ENCODE results near the gene AQP2. TPM values are rescaled to one million over a fixed set of nuclear protein-coding genes. Genes with fewer than 3 reads are reported as not detected.

Gene AQP2
- total and polyA plus RNA-seq, 5 donors from 2014 or later: not detected

- H3K27ac ChIP-seq (ENCODE audit: insufficient read depth, low read length, poor library complexity, severe bottlenecking): peak overlapping the region; percentile 92
- Mint-ChIP-seq H3K4me3 (peak overlapping the region; percentile 26 to 96 (median 79)), H3K4me1 (peaks cover 12 to 65% (median 36%) of the 10 kb centered on the region in 4 donors), H3K36me3 (peaks cover 4% of the 10 kb centered on the region), H3K27ac (peak overlapping the region; percentile 97 to 100 (median 98)), H3K9me3 (no peaks in the 10 kb centered on the region), H3K27me3 (no peaks in the 10 kb centered on the region)
- no peaks in the 10 kb centered on the region for H3K27me3 ChIP-seq (ENCODE audit: control insufficient read depth, insufficient read depth, low read length)
- no peak for DNase-seq
- no peak for ATAC-seq (ENCODE audit: low read depth in 2 of 2)
- H3K4me1 ChIP-seq (ENCODE audit: control insufficient read depth, insufficient read depth, low read length, poor library complexity, severe bottlenecking): peaks cover 53% of the 10 kb centered on the region
- H3K36me3 ChIP-seq (ENCODE audit: control insufficient read depth, insufficient read depth, low read length): no peaks in the 10 kb centered on the region
- peak overlapping the region; percentile 88 for H3K4me3 ChIP-seq (ENCODE audit: low read depth, low read length)
- no peaks in the 10 kb centered on the region for H3K9me3 ChIP-seq (ENCODE audit: control insufficient read depth in 2 of 2, low read length in 2 of 2)
Observed at GRCh38 chr12:49944046-49944445, 6.5 kb upstream of the AQP2 start.

- H3K36me3 Mint-ChIP-seq: peaks cover 4% of the 10 kb centered on the region
- H3K27ac Mint-ChIP-seq: peak overlapping the region; percentile 97 to 100 (median 98)
- Histone ChIP-seq H3K36me3 (ENCODE audit: control insufficient read depth, insufficient read depth, low read length) (no peaks in the 10 kb centered on the region), H3K9me3 (ENCODE audit: control insufficient read depth in 2 of 2, low read length in 2 of 2) (no peaks in the 10 kb centered on the region), H3K27ac (ENCODE audit: insufficient read depth, low read length, poor library complexity, severe bottlenecking) (peak overlapping the region; percentile 92), H3K4me1 (ENCODE audit: control insufficient read depth, insufficient read depth, low read length, poor library complexity, severe bottlenecking) (peaks cover 53% of the 10 kb centered on the region), H3K27me3 (ENCODE audit: control insufficient read depth, insufficient read depth, low read length) (no peaks in the 10 kb centered on the region), H3K4me3 (ENCODE audit: low read depth, low read length) (peak overlapping the region; percentile 88)
- DNase-seq: peak in 1 of 3 donors; percentile 48
- H3K9me3 Mint-ChIP-seq: no peaks in the 10 kb centered on the region
- peaks cover under 1% of the 10 kb centered on the region for H3K27me3 Mint-ChIP-seq
- no peak for ATAC-seq (ENCODE audit: low read depth in 2 of 2)
- peak overlapping the region; percentile 75 to 96 (median 88) for H3K4me3 Mint-ChIP-seq
- peaks cover 12 to 65% (median 36%) of the 10 kb centered on the region in 4 donors for H3K4me1 Mint-ChIP-seq
Observed at GRCh38 chr12:49944718-49945117, 5.8 kb upstream of the AQP2 start.

GRCh38 chr12:49945394-49946080 is 5.0 kb upstream of the AQP2 start:
- Histone ChIP-seq H3K4me1 (ENCODE audit: control insufficient read depth, insufficient read depth, low read length, poor library complexity, severe bottlenecking) (peaks cover 53% of the 10 kb centered on the region), H3K9me3 (ENCODE audit: control insufficient read depth in 2 of 2, low read length in 2 of 2) (no peaks in the 10 kb centered on the region), H3K27ac (ENCODE audit: insufficient read depth, low read length, poor library complexity, severe bottlenecking) (peak overlapping the region; percentile 92), H3K27me3 (ENCODE audit: control insufficient read depth, insufficient read depth, low read length) (no peaks in the 10 kb centered on the region), H3K36me3 (ENCODE audit: control insufficient read depth, insufficient read depth, low read length) (no peaks in the 10 kb centered on the region), H3K4me3 (ENCODE audit: low read depth, low read length) (peak overlapping the region; percentile 88)
- DNase-seq: peak; percentile 69 to 95 (median 77)
- Mint-ChIP-seq H3K36me3 (peaks cover 3% of the 10 kb centered on the region), H3K27me3 (peaks cover 5% of the 10 kb centered on the region), H3K4me3 (peak overlapping the region; percentile 75 to 96 (median 88)), H3K4me1 (peaks cover 12 to 63% (median 35%) of the 10 kb centered on the region in 4 donors), H3K9me3 (no peaks in the 10 kb centered on the region), H3K27ac (peak overlapping the region; percentile 97 to 100 (median 98))
- ATAC-seq (ENCODE audit: low read depth in 2 of 2): peak; percentile 79 to 85

GRCh38 chr12:49946086-49946485 is 4.5 kb upstream of the AQP2 start:
- peak; percentile 45 to 93 (median 73) for DNase-seq
- peak overlapping the region; percentile 88 for H3K4me3 ChIP-seq (ENCODE audit: low read depth, low read length)
- Mint-ChIP-seq H3K9me3 (no peaks in the 10 kb centered on the region), H3K27ac (peak overlapping the region; percentile 97 to 100 (median 98)), H3K4me1 (peaks cover 12 to 60% (median 33%) of the 10 kb centered on the region in 4 donors), H3K4me3 (peak overlapping the region; percentile 75 to 96 (median 88)), H3K36me3 (no peaks in the 10 kb centered on the region), H3K27me3 (peaks cover 5% of the 10 kb centered on the region)
- no peaks in the 10 kb centered on the region for H3K9me3 ChIP-seq (ENCODE audit: control insufficient read depth in 2 of 2, low read length in 2 of 2)
- ATAC-seq (ENCODE audit: low read depth in 2 of 2): peak; percentile 63 to 71
- peaks cover 53% of the 10 kb centered on the region for H3K4me1 ChIP-seq (ENCODE audit: control insufficient read depth, insufficient read depth, low read length, poor library complexity, severe bottlenecking)
- no peaks in the 10 kb centered on the region for H3K27me3 ChIP-seq (ENCODE audit: control insufficient read depth, insufficient read depth, low read length)
- no peaks in the 10 kb centered on the region for H3K36me3 ChIP-seq (ENCODE audit: control insufficient read depth, insufficient read depth, low read length)
- peak overlapping the region; percentile 92 for H3K27ac ChIP-seq (ENCODE audit: insufficient read depth, low read length, poor library complexity, severe bottlenecking)

GRCh38 chr12:49946497-49946896 is 4.0 kb upstream of the AQP2 start:
- Mint-ChIP-seq H3K4me3 (peak overlapping the region; percentile 75 to 96 (median 88)), H3K4me1 (peaks cover 12 to 58% (median 30%) of the 10 kb centered on the region in 4 donors), H3K27me3 (peaks cover 5% of the 10 kb centered on the region), H3K36me3 (no peaks in the 10 kb centered on the region), H3K9me3 (no peaks in the 10 kb centered on the region), H3K27ac (peak overlapping the region; percentile 97 to 100 (median 98))
- Histone ChIP-seq H3K4me1 (ENCODE audit: control insufficient read depth, insufficient read depth, low read length, poor library complexity, severe bottlenecking) (peaks cover 52% of the 10 kb centered on the region), H3K27ac (ENCODE audit: insufficient read depth, low read length, poor library complexity, severe bottlenecking) (peak overlapping the region; percentile 92), H3K27me3 (ENCODE audit: control insufficient read depth, insufficient read depth, low read length) (no peaks in the 10 kb centered on the region), H3K9me3 (ENCODE audit: control insufficient read depth in 2 of 2, low read length in 2 of 2) (no peaks in the 10 kb centered on the region), H3K36me3 (ENCODE audit: control insufficient read depth, insufficient read depth, low read length) (no peaks in the 10 kb centered on the region), H3K4me3 (ENCODE audit: low read depth, low read length) (peak overlapping the region; percentile 88)
- ATAC-seq (ENCODE audit: low read depth in 2 of 2) (peak in 1 of 2 donors; percentile 15), DNase-seq (peak in 1 of 3 donors; percentile 90)

GRCh38 chr12:49947593-49948226 is 2.8 kb upstream of the AQP2 start:
- no peaks in the 10 kb centered on the region for H3K27me3 ChIP-seq (ENCODE audit: control insufficient read depth, insufficient read depth, low read length)
- H3K27ac ChIP-seq (ENCODE audit: insufficient read depth, low read length, poor library complexity, severe bottlenecking): no peak overlapping the region
- no peaks in the 10 kb centered on the region for H3K9me3 Mint-ChIP-seq
- no peaks in the 10 kb centered on the region for H3K36me3 Mint-ChIP-seq
- H3K4me3 Mint-ChIP-seq: peak overlapping the region in 1 of 4 donors; percentile 16
- DNase-seq (no peak), ATAC-seq (ENCODE audit: low read depth in 2 of 2) (no peak)
- H3K9me3 ChIP-seq (ENCODE audit: control insufficient read depth in 2 of 2, low read length in 2 of 2): no peaks in the 10 kb centered on the region
- H3K27me3 Mint-ChIP-seq: peaks cover 5% of the 10 kb centered on the region
- H3K4me1 Mint-ChIP-seq: peaks cover 12 to 48% (median 27%) of the 10 kb centered on the region in 4 donors
- H3K36me3 ChIP-seq (ENCODE audit: control insufficient read depth, insufficient read depth, low read length): no peaks in the 10 kb centered on the region
- H3K27ac Mint-ChIP-seq: peak overlapping the region in 2 of 3 donors; percentile 20 to 71
- peaks cover 40% of the 10 kb centered on the region for H3K4me1 ChIP-seq (ENCODE audit: control insufficient read depth, insufficient read depth, low read length, poor library complexity, severe bottlenecking)
- H3K4me3 ChIP-seq (ENCODE audit: low read depth, low read length): no peak overlapping the region

- no peaks in the 10 kb centered on the region for H3K9me3 ChIP-seq (ENCODE audit: control insufficient read depth in 2 of 2, low read length in 2 of 2)
- Mint-ChIP-seq H3K27ac (peak overlapping the region in 2 of 3 donors; percentile 5 to 42), H3K4me3 (no peak overlapping the region), H3K27me3 (peaks cover 16% of the 10 kb centered on the region), H3K4me1 (peaks cover 12 to 33% (median 21%) of the 10 kb centered on the region in 4 donors), H3K9me3 (no peaks in the 10 kb centered on the region), H3K36me3 (no peaks in the 10 kb centered on the region)
- DNase-seq: no peak
- H3K4me3 ChIP-seq (ENCODE audit: low read depth, low read length): no peak overlapping the region
- H3K27me3 ChIP-seq (ENCODE audit: control insufficient read depth, insufficient read depth, low read length): peaks cover under 1% of the 10 kb centered on the region
- H3K4me1 ChIP-seq (ENCODE audit: control insufficient read depth, insufficient read depth, low read length, poor library complexity, severe bottlenecking): peaks cover 26% of the 10 kb centered on the region
- ATAC-seq (ENCODE audit: low read depth in 2 of 2): no peak
- H3K27ac ChIP-seq (ENCODE audit: insufficient read depth, low read length, poor library complexity, severe bottlenecking): no peak overlapping the region
- H3K36me3 ChIP-seq (ENCODE audit: control insufficient read depth, insufficient read depth, low read length): no peaks in the 10 kb centered on the region
Observed at GRCh38 chr12:49948866-49949845, 1.4 kb upstream of the AQP2 start.
